WI38 (cell line): ENCODE results near the gene EEF1AKMT1.
A peak's percentile ranks its signal among the peaks of the same experiment; 100 is the strongest.

ENCODE experiments used
- H3K4me3 ChIP-seq: 2 replicates; pipeline ENCODE4 v1.5.1; 2011; ENCODE audit warnings: low read depth, mild to moderate bottlenecking, control low read depth, low read length
- CTCF ChIP-seq: IDR thresholded peaks from 2 replicates; pipeline ENCODE4 v1.5.1; 2012; ENCODE audit warnings: low read depth, mild to moderate bottlenecking, control low read depth, low read length

The EEF1AKMT1 gene

GRCh38 chr13:20773194-20774080 is at the start of gene EEF1AKMT1:
Gene EEF1AKMT1 (minus strand): TSS chr13:20773961. CDS start chr13:20757598, 16,363 bp downstream.
- no peak for TF ChIP-seq CTCF
- H3K4me3 ChIP-seq = peak within 1 kb of the TSS; percentile 67

GRCh38 chr13:20823071-20823470 is 49.3 kb upstream of the EEF1AKMT1 start:
- no peak for TF ChIP-seq CTCF
- H3K4me3 ChIP-seq = no peak overlapping the region

- no peak for TF ChIP-seq CTCF
- no peak overlapping the region for H3K4me3 ChIP-seq
These were observed 48.6 kb upstream of the EEF1AKMT1 start for GRCh38 chr13:20822406-20822805.

- TF ChIP-seq CTCF = no peak
- no peak overlapping the region for H3K4me3 ChIP-seq
These were observed 46.0 kb upstream of the EEF1AKMT1 start for GRCh38 chr13:20819715-20820114.

- no peak overlapping the region for H3K4me3 ChIP-seq
- no peak for TF ChIP-seq CTCF
These were observed 41.7 kb upstream of the EEF1AKMT1 start for GRCh38 chr13:20815464-20815863.

GRCh38 chr13:20814224-20814910 is 40.6 kb upstream of the EEF1AKMT1 start:
- TF ChIP-seq CTCF = no peak
- peak overlapping the region; percentile 26 for H3K4me3 ChIP-seq

GRCh38 chr13:20812890-20813289 is 39.1 kb upstream of the EEF1AKMT1 start:
- no peak for TF ChIP-seq CTCF
- no peak overlapping the region for H3K4me3 ChIP-seq
